ENCODE measurements around the gene HS3ST5. TPM values are rescaled to one million over a fixed set of nuclear protein-coding genes. Genes with fewer than 3 reads are reported as not detected.

HS3ST5 gene
- total RNA-seq, 2 donors from 2014 or later = 0.31 to 2.0 TPM

GRCh38 chr6:114125576-114125975 lies 217.2 kb downstream of the HS3ST5 start:
- no peak for DNase-seq
- H3K36me3 Mint-ChIP-seq (ENCODE audit: low read depth) = no peaks in the 10 kb centered on the region
- peaks cover 5% of the 10 kb centered on the region for H3K4me1 ChIP-seq (ENCODE audit: control insufficient read depth, insufficient read depth, low read length)
- no peak overlapping the region for H3K27ac ChIP-seq (ENCODE audit: low read depth, low read length)
- no peaks in the 10 kb centered on the region for H3K27me3 ChIP-seq (ENCODE audit: control insufficient read depth, insufficient read depth, low read length, poor library complexity, severe bottlenecking)
- WGBS, 2 experiments (ENCODE audit: insufficient coverage in 1 of 2, insufficient read length in 1 of 2) = 65 to 76% methylated on average over 3 of the region's 3 CpGs
- no peaks in the 10 kb centered on the region for H3K36me3 ChIP-seq (ENCODE audit: control insufficient read depth, insufficient read depth, low read length)
- H3K9me3 Mint-ChIP-seq = no peaks in the 10 kb centered on the region
- H3K4me1 Mint-ChIP-seq = peaks cover 8% of the 10 kb centered on the region
- no peak overlapping the region for H3K9ac ChIP-seq (ENCODE audit: extremely low read depth, low read length, poor library complexity, severe bottlenecking)
- no peak overlapping the region for H3K4me3 Mint-ChIP-seq
- H3K9me3 ChIP-seq (ENCODE audit: control insufficient read depth, low read length) = no peaks in the 10 kb centered on the region
- no peak overlapping the region for H3K4me3 ChIP-seq (ENCODE audit: low read length)
- TF ChIP-seq, protein P1, sequence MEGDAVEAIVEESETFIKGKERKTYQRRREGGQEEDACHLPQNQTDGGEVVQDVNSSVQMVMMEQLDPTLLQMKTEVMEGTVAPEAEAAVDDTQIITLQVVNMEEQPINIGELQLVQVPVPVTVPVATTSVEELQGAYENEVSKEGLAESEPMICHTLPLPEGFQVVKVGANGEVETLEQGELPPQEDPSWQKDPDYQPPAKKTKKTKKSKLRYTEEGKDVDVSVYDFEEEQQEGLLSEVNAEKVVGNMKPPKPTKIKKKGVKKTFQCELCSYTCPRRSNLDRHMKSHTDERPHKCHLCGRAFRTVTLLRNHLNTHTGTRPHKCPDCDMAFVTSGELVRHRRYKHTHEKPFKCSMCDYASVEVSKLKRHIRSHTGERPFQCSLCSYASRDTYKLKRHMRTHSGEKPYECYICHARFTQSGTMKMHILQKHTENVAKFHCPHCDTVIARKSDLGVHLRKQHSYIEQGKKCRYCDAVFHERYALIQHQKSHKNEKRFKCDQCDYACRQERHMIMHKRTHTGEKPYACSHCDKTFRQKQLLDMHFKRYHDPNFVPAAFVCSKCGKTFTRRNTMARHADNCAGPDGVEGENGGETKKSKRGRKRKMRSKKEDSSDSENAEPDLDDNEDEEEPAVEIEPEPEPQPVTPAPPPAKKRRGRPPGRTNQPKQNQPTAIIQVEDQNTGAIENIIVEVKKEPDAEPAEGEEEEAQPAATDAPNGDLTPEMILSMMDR (conservative IDR thresholded peaks at IDR 0.05) = no peak
- H3K27me3 Mint-ChIP-seq (ENCODE audit: insufficient read depth) = no peaks in the 10 kb centered on the region
- no peak overlapping the region for H3K27ac Mint-ChIP-seq

DNA sequence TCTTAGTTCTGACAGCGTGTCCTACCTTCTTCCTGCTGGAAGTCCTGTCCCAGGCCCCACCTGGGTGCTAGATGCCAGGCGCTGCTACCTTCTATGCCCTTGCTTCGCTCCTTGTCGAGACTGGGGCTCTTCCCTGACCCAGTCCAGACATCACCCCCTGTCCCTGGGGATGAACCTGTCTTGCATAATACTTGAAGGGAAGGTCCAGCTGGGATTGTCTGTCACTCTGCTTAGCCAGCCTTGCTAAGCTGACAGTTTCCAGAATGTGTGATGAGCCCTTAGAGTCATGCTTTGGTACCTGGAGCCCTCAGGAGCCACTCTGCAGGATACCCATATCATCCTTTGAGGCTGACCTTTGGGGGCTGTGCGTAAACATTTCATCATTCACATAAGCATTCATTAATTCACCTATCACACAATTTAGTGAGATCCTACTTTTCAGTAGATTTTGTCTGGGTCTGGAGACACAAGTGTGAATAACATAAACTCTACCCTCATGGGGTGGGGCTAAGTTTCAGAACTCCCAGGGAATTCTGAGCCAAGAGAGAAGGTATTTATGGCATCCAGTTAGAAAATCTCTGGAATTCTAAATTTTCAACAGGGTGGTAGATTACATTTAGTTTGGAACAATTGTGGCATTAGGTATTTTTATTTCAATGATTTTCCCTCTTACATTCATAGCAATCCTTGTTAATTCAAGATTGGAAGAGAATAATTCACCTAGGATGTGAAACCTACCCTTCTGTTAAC lies 220.7 kb downstream of the HS3ST5 start:
- Histone ChIP-seq H3K4me1 (ENCODE audit: control insufficient read depth, insufficient read depth, low read length) (peaks cover 5% of the 10 kb centered on the region), H3K27ac (ENCODE audit: low read depth, low read length) (no peak overlapping the region), H3K27me3 (ENCODE audit: control insufficient read depth, insufficient read depth, low read length, poor library complexity, severe bottlenecking) (no peaks in the 10 kb centered on the region), H3K9ac (ENCODE audit: extremely low read depth, low read length, poor library complexity, severe bottlenecking) (no peak overlapping the region), H3K4me3 (ENCODE audit: low read length) (no peak overlapping the region), H3K9me3 (ENCODE audit: control insufficient read depth, low read length) (no peaks in the 10 kb centered on the region), H3K36me3 (ENCODE audit: control insufficient read depth, insufficient read depth, low read length) (no peaks in the 10 kb centered on the region)
- TF ChIP-seq, protein P1 (conservative IDR thresholded peaks at IDR 0.05) = no peak
- Mint-ChIP-seq H3K9me3 (no peaks in the 10 kb centered on the region), H3K4me1 (peaks cover 8% of the 10 kb centered on the region), H3K36me3 (ENCODE audit: low read depth) (no peaks in the 10 kb centered on the region), H3K27ac (no peak overlapping the region), H3K4me3 (no peak overlapping the region), H3K27me3 (ENCODE audit: insufficient read depth) (no peaks in the 10 kb centered on the region)
- peak; percentile 66 for DNase-seq
- WGBS, 2 experiments (ENCODE audit: insufficient coverage in 1 of 2, insufficient read length in 1 of 2) = 60 to 88% methylated on average over 1 to 5 of the region's 5 CpGs

DNA sequence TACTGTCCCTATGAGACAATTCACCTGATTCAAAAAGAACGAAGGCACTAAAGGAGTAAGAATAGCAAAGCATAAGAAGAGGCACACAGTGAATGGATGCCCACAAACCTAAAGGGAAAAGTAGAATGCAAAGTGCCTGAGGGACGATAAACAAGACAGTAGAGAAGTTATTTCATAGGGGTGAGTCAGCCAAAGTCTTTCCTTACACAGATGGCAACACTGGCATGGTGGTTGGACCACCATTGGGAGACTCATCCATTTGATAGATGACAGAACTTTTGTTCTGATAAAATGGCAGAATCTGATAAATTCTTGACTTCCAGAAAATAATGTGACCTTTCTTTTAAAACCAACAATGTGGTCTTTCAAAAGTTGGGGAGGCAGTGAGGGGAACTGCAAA lies 223.8 kb downstream of the HS3ST5 start:
- Mint-ChIP-seq H3K9me3 (no peaks in the 10 kb centered on the region), H3K27me3 (ENCODE audit: insufficient read depth) (no peaks in the 10 kb centered on the region), H3K27ac (no peak overlapping the region), H3K36me3 (ENCODE audit: low read depth) (no peaks in the 10 kb centered on the region), H3K4me1 (peaks cover 8% of the 10 kb centered on the region), H3K4me3 (no peak overlapping the region)
- Histone ChIP-seq H3K4me1 (ENCODE audit: control insufficient read depth, insufficient read depth, low read length) (peaks cover 5% of the 10 kb centered on the region), H3K36me3 (ENCODE audit: control insufficient read depth, insufficient read depth, low read length) (no peaks in the 10 kb centered on the region), H3K9me3 (ENCODE audit: control insufficient read depth, low read length) (no peaks in the 10 kb centered on the region), H3K27me3 (ENCODE audit: control insufficient read depth, insufficient read depth, low read length, poor library complexity, severe bottlenecking) (no peaks in the 10 kb centered on the region), H3K27ac (ENCODE audit: low read depth, low read length) (no peak overlapping the region), H3K4me3 (ENCODE audit: low read length) (no peak overlapping the region), H3K9ac (ENCODE audit: extremely low read depth, low read length, poor library complexity, severe bottlenecking) (no peak overlapping the region)
- no peak for DNase-seq
- TF ChIP-seq, protein P1 (conservative IDR thresholded peaks at IDR 0.05) = no peak
- WGBS, 2 experiments (ENCODE audit: insufficient coverage in 1 of 2, insufficient read length in 1 of 2) = 90 to 100% methylated on average over 2 of the region's 2 CpGs

Data from endodermal cell (in vitro differentiated cells).